Prostate gland (tissue), 2 donors: ENCODE results near the gene DNAJB7. TPM values are rescaled to one million over a fixed set of nuclear protein-coding genes. Genes with fewer than 3 reads are reported as not detected.

ENCODE experiments used
- DNase-seq: peaks from one replicate; pipeline ENCODE4 v3.0.0-alpha.2; 2019; ENCODE audit warnings: low spot score
- H3K27ac ChIP-seq, 2 donors: fragments of 200-600 bp; sonication (generic); 2 replicates each; pipeline ENCODE4 v1.5.1; 2017 to 2019
- H3K27me3 ChIP-seq: fragments of 200-600 bp; sonication (generic); replicated peaks from 2 replicates; pipeline ENCODE4 v1.5.1; 2019; ENCODE audit not compliant: insufficient read depth
- H3K36me3 ChIP-seq, 2 donors: fragments of 200-600 bp; sonication (generic); 1 replicate in 1 of 2; 2 replicates in 1 of 2; pipeline versions ENCODE4 v1.5.1 to v1.8.1; 2017 to 2019
- H3K4me1 ChIP-seq: fragments of 200-600 bp; sonication (generic); replicated peaks from 2 replicates; pipeline ENCODE4 v1.5.1; 2019
- H3K4me3 ChIP-seq, 2 donors: fragments of 200-600 bp; sonication (generic); 2 replicates each; pipeline ENCODE4 v1.5.1; 2017 to 2019
- H3K9me3 ChIP-seq: fragments of 200-600 bp; sonication (generic); 2 replicates; pipeline ENCODE4 v1.5.1; 2017
- POLR2A ChIP-seq: fragments of 450-650 bp; IDR thresholded peaks from one replicate; pipeline ENCODE4 v1.6.1; 2016; ENCODE audit warnings: antibody characterized with exemption, mild to moderate bottlenecking
- POLR2AphosphoS5 ChIP-seq: sonication (generic); formaldehyde crosslinking; IDR thresholded peaks from one replicate; pipeline ENCODE4 v1.6.1; 2017; ENCODE audit warnings: antibody characterized with exemption
- WGBS: methylation state at CpG from one replicate; pipeline ENCODE4 v1.1.5; 2018; 5-methylcytosine and 5-hydroxymethylcytosine counted together
- intact Hi-C: fragments of 100-400 bp; cut with DNase I; formaldehyde crosslinking; loops from one replicate; pipeline ENCODE4 v1.14.2; 2022
- total RNA-seq, 2 donors: library from RNA; depleted of rRNA; stranded (reverse); fragments of >200 nt; gene quantifications; one replicate each; pipeline ENCODE4 v1.1.0, GENCODE V29; 2016
- TF ChIP-seq, protein P1 (sequence below), 4 experiments: fragments of 200-600 bp in 2 of 4; fragments of 450-650 bp in 2 of 4; sonication (generic) in 2 of 4; IDR thresholded peaks; 1 replicate in 3 of 4; 2 replicates in 1 of 4; pipeline ENCODE4 v1.5.1; 2016 to 2019; ENCODE audit warnings: antibody characterized with exemption in 4 of 4, mild to moderate bottlenecking in 2 of 4, moderate library complexity in 2 of 4

Gene DNAJB7
- total RNA-seq, 2 donors from 2014 or later = 0.17 TPM; not detected in 1

DNA sequence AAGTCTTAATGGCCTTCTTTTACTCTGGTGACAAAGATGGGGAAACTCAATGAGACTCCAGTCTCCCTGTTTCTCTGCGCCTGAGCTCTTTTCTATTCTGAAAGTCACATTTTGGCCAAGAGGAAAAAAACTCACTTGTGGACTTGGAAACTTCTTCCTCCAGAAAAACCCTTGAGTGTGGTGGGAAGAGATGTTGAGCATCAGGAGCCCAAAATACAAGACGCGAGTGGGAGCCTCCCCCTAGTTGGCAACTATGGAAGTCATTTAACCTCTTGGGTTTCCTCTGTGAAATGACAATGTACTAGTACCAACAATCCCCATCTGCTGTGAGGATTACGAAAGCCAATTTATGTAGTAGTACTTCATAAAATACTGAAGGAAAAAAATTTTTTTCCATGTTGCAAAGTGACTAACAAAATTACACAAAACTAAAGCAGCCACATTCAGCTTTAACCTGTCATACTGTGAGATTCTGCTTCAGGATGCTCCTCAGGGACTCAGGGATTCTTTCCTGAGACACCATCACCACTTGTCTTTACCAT lies 42.2 kb downstream of the DNAJB7 start:
- no peak for DNase-seq
- intact Hi-C loops = loop anchor here (5.0 kb wide), 1 partner anchor 38 kb away; the partner anchor contains the start of genes ST13 and XPNPEP3
- no peak for TF ChIP-seq POLR2AphosphoS5
- TF ChIP-seq, protein P1, sequence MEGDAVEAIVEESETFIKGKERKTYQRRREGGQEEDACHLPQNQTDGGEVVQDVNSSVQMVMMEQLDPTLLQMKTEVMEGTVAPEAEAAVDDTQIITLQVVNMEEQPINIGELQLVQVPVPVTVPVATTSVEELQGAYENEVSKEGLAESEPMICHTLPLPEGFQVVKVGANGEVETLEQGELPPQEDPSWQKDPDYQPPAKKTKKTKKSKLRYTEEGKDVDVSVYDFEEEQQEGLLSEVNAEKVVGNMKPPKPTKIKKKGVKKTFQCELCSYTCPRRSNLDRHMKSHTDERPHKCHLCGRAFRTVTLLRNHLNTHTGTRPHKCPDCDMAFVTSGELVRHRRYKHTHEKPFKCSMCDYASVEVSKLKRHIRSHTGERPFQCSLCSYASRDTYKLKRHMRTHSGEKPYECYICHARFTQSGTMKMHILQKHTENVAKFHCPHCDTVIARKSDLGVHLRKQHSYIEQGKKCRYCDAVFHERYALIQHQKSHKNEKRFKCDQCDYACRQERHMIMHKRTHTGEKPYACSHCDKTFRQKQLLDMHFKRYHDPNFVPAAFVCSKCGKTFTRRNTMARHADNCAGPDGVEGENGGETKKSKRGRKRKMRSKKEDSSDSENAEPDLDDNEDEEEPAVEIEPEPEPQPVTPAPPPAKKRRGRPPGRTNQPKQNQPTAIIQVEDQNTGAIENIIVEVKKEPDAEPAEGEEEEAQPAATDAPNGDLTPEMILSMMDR (IDR thresholded peaks at IDR 0.05) = no peak
- no peak for TF ChIP-seq POLR2A
- peak overlapping the region; percentile 84 to 85 for H3K4me3 ChIP-seq
- no peaks in the 10 kb centered on the region for H3K27me3 ChIP-seq
- H3K36me3 ChIP-seq = no peaks in the 10 kb centered on the region
- H3K27ac ChIP-seq = peak overlapping the region; percentile 78
- H3K9me3 ChIP-seq = no peaks in the 10 kb centered on the region
- 6% methylated on average over 4 of the region's 4 CpGs for WGBS
- H3K4me1 ChIP-seq = peaks cover 2% of the 10 kb centered on the region

DNA sequence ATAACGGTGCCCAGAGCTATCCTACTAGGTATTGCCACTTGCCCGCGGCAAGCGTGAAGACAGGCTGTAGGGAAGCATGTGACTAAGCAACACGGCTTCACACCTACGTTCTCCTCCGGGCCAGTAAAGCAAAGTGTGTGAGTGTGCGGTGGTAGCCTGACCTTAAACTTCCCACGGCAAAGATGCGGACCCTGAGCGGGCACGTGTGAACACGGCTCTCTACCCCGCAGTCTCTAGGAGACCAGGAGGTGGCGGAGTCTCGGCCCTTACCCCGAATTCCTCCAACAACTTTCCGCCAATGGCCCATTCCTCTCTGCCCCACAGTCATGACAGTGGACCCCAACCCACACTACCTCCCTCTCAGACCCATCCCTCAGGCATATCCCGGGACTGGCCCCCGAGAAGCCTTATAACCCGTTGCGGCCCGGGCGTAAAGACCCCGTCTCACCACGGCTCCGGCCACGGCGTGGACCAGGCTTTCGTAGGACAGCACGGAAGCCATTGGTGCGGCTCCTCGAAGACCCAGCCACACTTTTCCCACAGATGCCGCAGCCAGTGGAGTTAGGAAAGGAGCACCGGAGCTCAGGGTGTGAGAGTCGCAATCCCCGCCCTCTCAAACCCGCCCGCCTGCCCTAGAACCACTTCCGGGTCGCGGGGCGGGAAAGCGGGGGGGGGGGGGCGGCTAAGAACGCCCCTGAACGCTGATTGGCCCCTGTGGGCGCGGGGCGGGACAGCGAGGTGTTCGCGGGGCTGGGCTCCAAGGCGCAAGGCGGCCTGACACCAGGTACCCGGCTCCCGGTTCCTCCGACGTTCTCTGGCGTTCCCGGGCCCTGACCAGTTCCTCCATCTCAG lies 42.9 kb downstream of the DNAJB7 start, which contains the start of gene SLC25A17:
SLC25A17 (minus strand) TSS at position 600 of the 852 bp plus-strand sequence; CDS start at position 502, 98 bp downstream.
- DNase-seq = peak; percentile 90
- under 1% methylated on average over 60 of the region's 61 CpGs for WGBS
- intact Hi-C loops = loop anchor here (5.0 kb wide), 1 partner anchor 38 kb away; the partner anchor contains the start of genes ST13 and XPNPEP3
- Histone ChIP-seq H3K9me3 (no peaks in the 10 kb centered on the region), H3K27ac (peak within 1 kb of the TSS; percentile 78), H3K27me3 (no peaks in the 10 kb centered on the region), H3K36me3 (no peaks in the 10 kb centered on the region), H3K4me1 (peaks cover 2% of the 10 kb centered on the region), H3K4me3 (peak within 1 kb of the TSS; percentile 84 to 85)
- TF ChIP-seq POLR2A (peak; percentile 38), POLR2AphosphoS5 (peak; percentile 70)
- TF ChIP-seq, protein P1 (IDR thresholded peaks at IDR 0.05) = peak in 3 of 4 experiments; percentile 28 to 59 (median 45)

DNA sequence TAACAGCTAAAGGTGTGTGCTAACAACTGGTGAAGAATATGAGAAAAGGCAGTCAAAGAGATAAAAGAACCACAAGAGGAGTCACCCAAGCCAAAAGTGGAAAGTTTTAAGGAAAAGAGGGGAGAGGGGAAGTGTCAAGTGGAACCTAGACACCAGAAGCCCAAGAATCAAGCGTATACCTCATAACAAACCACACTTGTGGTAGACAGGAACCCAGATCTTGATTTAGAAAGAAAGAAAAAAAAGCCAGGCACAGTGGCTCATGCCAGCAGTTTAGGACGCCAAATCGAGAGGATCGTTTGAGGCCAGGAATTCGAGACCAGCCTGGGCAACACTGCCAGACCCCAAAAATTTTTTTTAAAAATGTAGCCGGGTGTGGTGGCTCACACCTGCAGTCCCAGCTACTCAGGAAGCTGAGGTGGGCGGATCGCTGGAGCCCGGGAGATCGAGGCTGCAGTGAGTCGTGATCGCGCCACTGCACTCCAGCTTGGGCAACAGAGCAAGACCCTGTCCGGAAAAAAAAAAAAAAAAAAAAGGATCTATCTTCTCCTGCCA lies 43.6 kb downstream of the DNAJB7 start:
- TF ChIP-seq POLR2AphosphoS5 (no peak), POLR2A (no peak)
- TF ChIP-seq, protein P1 (IDR thresholded peaks at IDR 0.05) = no peak
- Histone ChIP-seq H3K9me3 (no peaks in the 10 kb centered on the region), H3K27me3 (no peaks in the 10 kb centered on the region), H3K27ac (no peak overlapping the region), H3K4me3 (peak overlapping the region; percentile 84 to 85), H3K4me1 (peaks cover 2% of the 10 kb centered on the region), H3K36me3 (no peaks in the 10 kb centered on the region)
- 36% methylated on average over 14 of the region's 14 CpGs for WGBS
- intact Hi-C loops = loop anchor here (5.0 kb wide), 1 partner anchor 39 kb away; the partner anchor contains the start of genes ST13 and XPNPEP3
- DNase-seq = no peak

GRCh38 chr22:40817737-40818136 lies 44.2 kb downstream of the DNAJB7 start:
- Histone ChIP-seq H3K9me3 (no peaks in the 10 kb centered on the region), H3K27ac (no peak overlapping the region), H3K4me3 (no peak overlapping the region), H3K36me3 (no peaks in the 10 kb centered on the region), H3K4me1 (peaks cover 2% of the 10 kb centered on the region), H3K27me3 (no peaks in the 10 kb centered on the region)
- WGBS = 90% methylated on average over 4 of the region's 4 CpGs
- intact Hi-C loops = loop anchor here (5.0 kb wide), 1 partner anchor 40 kb away; the partner anchor contains the start of genes ST13 and XPNPEP3
- DNase-seq = no peak
- TF ChIP-seq POLR2A = no peak
- TF ChIP-seq POLR2AphosphoS5 = no peak
- TF ChIP-seq, protein P1 (IDR thresholded peaks at IDR 0.05) = no peak
